GM18873 (cell line): ENCODE results near the gene ELMO2.
A peak's percentile ranks its signal among the peaks of the same experiment; 100 is the strongest.
"Not testable (repeated sequence)": the region's sequence is repeated elsewhere in the genome, so short reads cannot be mapped to it uniquely, and the experiment has no call there.

Experiments
- ATAC-seq: cut with Tn5 transposase; IDR thresholded peaks from one replicate; pipeline ENCODE4 v1.9.1; 2021; ENCODE audit warnings: mild to moderate bottlenecking, moderate library complexity, moderate number of reproducible peaks; ENCODE audit not compliant: unreplicated experiment, low FRiP score

Gene ELMO2

GRCh38 chr20:46406986-46407670 lies 713 bp upstream of the ELMO2 start:
- ATAC-seq: peak; percentile 31

- no peak for ATAC-seq
These were observed 4.0 kb downstream of the ELMO2 start for GRCh38 chr20:46402331-46402811.

DNA sequence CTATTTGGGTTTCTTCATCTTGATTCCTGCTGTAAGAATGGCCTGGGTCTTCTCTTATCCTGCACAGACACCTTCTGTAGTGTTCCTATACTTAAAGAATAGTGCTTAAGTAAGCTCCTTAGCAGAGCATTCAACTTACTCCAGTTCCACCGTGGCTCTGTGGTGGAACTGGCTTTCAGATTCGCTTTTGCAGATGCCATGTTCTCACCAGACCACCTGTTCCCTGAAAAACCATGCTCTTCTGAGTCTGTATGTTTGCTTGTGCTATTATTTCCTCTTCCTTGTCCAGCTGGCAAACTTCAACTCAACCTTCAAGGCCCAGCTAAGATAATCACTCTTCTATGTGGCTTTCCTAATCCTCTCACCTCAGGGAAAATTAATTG lies 4.9 kb downstream of the ELMO2 start:
- no peak for ATAC-seq

DNA sequence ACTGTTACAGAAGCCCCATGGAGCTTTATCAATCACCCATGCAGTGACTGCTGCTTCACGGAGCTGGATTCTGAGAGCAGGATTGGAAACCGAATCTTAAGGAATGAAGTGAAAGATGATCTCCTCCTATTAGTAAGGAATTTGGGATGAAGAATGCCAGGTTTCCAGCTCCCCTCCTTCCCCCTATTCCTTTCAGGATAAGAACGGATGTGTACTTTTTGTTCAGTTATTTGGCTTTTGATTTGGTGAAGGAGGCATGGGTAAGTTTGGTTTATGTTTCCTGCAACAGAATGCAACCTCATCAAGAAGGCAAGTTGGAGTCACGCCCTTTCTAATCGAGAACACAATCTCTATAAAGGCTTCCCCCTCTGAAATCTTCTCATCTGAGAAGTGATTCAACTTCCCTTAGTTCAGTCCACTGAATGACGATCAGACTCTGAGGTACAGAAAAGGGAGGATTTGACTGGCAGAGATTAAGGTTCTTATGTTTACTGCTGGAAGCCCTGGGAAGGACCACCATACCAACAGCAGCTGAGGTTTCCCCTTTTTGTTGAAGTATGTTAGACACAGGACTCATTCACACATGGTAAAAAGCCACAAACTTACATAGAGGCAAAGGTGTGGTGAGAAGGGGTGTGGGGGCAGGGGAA lies 5.5 kb downstream of the ELMO2 start:
- no peak for ATAC-seq

DNA sequence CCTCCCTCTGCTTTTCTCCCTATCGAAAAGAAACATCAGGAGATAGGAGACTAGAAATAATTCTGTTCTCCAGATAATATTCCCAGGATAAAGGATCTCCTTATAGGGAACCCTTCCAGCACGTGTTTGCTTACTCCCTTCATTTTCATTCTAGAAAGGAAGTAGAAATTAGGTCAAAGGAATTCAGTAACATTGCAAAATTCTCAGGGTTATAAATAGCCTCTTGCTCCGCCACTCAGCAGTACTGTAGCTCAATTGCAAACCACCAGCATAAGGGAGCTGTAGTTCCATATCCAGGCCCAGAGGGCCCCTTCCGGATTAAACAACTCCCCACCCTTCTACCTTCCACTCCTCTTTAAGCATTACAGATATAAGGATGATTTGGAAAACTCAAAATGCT lies 6.2 kb downstream of the ELMO2 start:
- ATAC-seq: no peak

- ATAC-seq: no peak
These were observed 7.0 kb downstream of the ELMO2 start for GRCh38 chr20:46399401-46399800.

DNA sequence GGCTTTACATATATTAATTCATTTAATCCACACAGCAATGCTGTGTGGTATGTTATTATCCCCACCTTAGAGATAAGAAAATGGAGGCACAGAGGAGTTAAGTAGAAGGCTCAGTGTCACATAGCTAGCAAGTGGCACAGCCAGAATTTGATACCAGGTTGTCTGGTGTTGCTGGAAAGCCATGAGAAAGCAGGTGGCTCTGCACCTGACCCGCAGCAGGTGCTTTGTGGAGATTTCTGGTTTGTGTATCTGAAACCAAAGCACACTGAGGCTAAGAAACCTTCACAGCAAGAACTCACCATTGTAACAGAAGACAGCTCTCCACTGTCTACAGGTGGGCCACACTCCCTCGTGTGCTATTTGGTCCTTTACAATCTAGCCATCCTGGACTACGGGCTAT lies 7.5 kb downstream of the ELMO2 start:
- ATAC-seq: no peak

GRCh38 chr20:46396052-46396740 lies 10.2 kb downstream of the ELMO2 start:
- ATAC-seq: no peak

GRCh38 chr20:46394872-46395760 lies 11.3 kb downstream of the ELMO2 start:
- ATAC-seq: no peak

DNA sequence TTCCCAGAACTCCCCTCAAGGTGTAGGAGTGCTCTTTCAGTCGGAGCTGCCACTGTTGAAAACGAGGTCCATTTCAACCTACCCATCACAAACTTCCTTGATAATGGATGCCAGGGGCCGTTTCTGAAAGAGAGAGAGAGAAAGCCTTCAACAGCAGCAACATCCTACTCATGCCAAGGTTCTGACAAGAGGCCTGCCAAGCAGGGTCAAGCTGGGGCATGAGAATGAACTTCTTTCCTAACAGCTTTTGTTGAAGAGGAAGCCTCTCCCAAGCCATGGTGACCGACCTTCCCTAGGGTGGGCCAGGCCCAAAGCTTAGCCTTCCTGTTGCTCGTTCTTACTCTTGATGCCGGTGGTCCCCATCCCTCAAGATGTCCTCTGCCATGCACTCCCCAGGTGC lies 12.4 kb downstream of the ELMO2 start:
- ATAC-seq: no peak

DNA sequence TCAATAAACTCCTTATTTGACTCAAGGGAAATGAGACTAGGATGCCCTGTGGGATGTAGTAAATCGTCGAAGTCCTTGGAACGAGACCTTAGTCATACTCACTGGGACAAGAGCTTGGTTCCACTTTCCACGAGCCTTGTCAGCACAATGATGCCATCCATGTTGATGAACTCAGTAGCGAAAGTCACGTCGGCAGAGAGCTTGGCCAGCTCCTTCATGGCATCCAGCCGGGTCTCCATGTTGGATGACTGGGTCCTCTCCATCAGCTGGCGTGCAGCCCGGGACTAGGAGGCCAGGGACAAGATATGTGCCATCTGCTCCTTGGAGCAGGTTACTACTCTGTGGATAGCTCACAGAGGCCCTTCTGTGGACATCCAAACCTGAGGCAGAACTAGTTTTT lies 17.5 kb downstream of the ELMO2 start:
- ATAC-seq: no peak

GRCh38 chr20:46388201-46388836 lies 18.1 kb downstream of the ELMO2 start:
- no peak for ATAC-seq

GRCh38 chr20:46387054-46387453 lies 19.4 kb downstream of the ELMO2 start:
- not testable (repeated sequence) for ATAC-seq

GRCh38 chr20:46378412-46379009 lies 27.9 kb downstream of the ELMO2 start:
- ATAC-seq: no peak

GRCh38 chr20:46377518-46377917 lies 28.9 kb downstream of the ELMO2 start:
- ATAC-seq: no peak

DNA sequence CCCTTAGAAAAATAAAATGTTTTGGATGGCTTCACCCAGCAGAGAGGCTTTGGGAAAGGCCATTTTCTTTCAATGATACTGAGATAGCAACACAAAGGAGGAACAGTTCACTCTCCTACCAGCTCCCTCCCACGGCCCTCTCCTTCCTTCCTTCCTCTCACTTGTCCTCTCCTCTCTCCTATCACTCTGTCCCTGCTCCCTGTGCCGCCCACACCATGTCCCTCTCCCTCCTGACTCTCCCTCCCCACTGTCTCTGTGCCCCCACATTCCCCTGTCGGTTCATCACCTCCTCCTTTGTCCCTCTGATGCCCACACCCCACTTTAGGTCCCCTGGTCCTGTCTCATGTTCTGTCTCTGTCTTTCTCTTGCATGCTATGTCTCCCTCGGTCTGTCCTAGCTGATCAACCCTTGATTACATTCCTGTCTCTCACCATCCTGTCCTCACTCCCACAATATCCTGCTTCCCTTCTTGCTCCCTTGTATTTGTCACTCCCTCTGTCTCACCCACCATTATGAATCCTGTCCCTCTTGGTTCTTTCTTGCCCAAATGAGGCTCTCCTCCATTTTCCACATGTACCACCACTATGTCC lies 30.1 kb downstream of the ELMO2 start:
- no peak for ATAC-seq

DNA sequence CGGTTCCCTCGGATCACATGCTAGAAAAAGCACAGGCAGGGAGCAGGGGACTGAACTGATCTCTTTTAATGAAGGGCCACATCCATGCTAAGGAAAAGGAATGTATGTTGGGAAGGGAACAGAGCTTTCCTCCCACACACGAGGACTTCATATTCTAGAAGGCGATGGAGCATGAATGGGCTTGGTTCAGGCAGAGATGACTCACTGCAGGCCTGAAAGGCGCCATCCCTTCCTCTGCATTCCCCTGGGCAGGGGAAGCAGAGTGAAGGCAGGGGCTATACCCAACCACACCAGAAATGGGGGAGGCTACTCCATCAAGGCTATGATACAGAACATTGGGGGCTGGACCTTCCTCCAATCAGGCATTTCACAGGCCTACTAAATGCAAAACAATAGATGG lies 30.6 kb downstream of the ELMO2 start:
- ATAC-seq: no peak

DNA sequence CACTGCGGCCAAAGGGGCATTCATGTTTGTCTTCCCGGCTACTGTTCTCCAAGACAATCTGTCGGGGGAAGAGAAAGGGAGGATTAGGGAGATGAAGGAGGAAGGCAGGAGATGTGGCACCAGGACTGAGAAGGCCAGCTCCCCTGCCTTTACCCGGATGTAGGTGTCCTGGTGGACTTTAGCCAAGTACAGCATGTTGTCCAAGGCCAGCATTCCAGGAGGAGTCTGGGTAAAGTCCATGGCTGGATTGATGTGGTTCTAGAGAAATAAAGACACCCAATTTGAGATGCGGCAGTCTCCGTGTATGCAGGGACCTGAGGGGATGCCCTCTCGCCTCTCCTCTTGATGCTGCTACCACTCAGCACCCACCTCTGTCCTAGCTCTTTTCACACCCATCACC lies 32.0 kb downstream of the ELMO2 start:
- no peak for ATAC-seq

DNA sequence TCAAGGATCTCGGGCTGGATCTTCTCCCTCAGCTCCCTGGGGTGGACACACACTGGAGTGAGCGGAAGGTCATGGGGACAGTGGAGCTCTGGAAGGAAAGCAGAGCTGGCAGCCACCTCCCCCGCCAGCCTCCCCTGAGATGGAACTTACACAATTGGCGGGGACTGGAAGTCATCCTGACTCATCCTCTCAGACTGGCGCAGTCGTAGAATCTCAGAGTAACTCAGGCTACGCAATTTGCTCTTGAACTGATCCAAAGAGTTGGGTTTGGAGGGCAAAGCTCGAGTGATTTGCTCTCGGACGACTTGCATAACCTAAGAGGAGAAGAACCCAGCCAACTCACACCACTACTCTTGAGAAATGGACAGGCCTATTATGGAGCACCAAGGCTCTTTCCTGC lies 34.8 kb downstream of the ELMO2 start:
- ATAC-seq: no peak

DNA sequence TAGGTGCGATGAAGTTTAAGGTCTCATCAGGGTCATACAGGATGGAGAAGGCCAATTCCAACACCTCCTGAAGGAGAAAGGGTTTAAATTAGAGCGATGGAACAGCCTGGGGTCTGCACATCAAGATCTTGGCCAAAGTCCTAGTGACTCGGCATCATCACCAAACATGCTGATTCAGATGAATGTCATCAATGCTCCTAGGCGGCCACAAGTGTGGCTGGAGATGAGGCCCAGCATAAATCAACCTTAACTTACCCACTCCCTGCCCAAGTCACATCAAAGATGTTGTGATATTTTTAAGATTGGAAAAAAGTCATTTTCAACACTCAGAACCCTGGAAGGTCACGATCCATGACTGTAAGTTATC lies 37.5 kb downstream of the ELMO2 start:
- ATAC-seq: no peak
